K562 (cell line): Measurements from ENCODE around the gene GRIN2A. TPM values are rescaled to one million over a fixed set of nuclear protein-coding genes. Genes with fewer than 3 reads are reported as not detected.

Experiments used
- ATAC-seq: fragments of 200-7000 bp; cut with Tn5 transposase; 3 replicates; pipeline ENCODE4 v1.9.1; 2020; ENCODE audit warnings: moderate library complexity
- BruUV-seq: library from RNA; stranded (reverse); fragments of 400-500 nt; replicated peaks from 2 replicates; lab custom pipeline; 2021; lab: Mats Ljungman, UMichigan
- CTCF ChIA-PET: fragments of 300-600 bp; formaldehyde crosslinking; extraction: SDS; loops from one replicate; lab custom pipeline; 2021; ENCODE audit warnings: low intra/inter-chr PET ratio; lab: Yijun Ruan, JAX
- POLR2A ChIA-PET: fragments of 300-600, 350-650 bp; sonication (Branson Sonifier 250); formaldehyde crosslinking; extraction: SDS; loops from one replicate; lab custom pipeline; 2021; ENCODE audit warnings: antibody characterized with exemption, inconsistent platforms; lab: Yijun Ruan, JAX
- DNase-seq, 4 experiments: peaks; one replicate each; pipeline versions ENCODE4 v3.0.0 to v3.0.0-alpha.2; 2011 to 2018; ENCODE audit warnings: low spot score in 3 of 4, mixed read lengths in 3 of 4; ENCODE audit errors: extremely low read depth in 1 of 4
- FAIRE-seq: peaks from 2 replicates; lab custom pipeline; 2011; peaks lifted over from hg19 to GRCh38; lab: Jason Lieb, UNC
- H2AFZ ChIP-seq: 2 replicates; pipeline ENCODE4 v1.6.0; 2011; ENCODE audit warnings: low read depth, low read length, control low read depth, inconsistent platforms
- H3K27ac ChIP-seq: fragments of 200-600 bp; 3 replicates; pipeline ENCODE4 v1.8.0; 2011; ENCODE audit warnings: low read depth, mild to moderate bottlenecking, control low read depth, inconsistent platforms, low read length, moderate library complexity, mixed read lengths; ENCODE audit errors: extremely low read depth
- H3K27me3 ChIP-seq, 2 experiments: fragments of 300-600 bp in 1 of 2; 2 replicates in 1 of 2; 3 replicates in 1 of 2; pipeline versions ENCODE4 v1.6.0 to v1.8.0; 2011; ENCODE audit warnings: inconsistent platforms in 2 of 2, low read length in 2 of 2, mild to moderate bottlenecking in 1 of 2, mixed read lengths in 1 of 2, moderate library complexity in 1 of 2; ENCODE audit not compliant: control insufficient read depth in 2 of 2, insufficient read depth in 2 of 2
- H3K36me3 ChIP-seq: fragments of 300-600 bp; 3 replicates; pipeline ENCODE4 v1.8.0; 2011; ENCODE audit warnings: mild to moderate bottlenecking, low read length, inconsistent platforms; ENCODE audit not compliant: control insufficient read depth, insufficient read depth
- H3K4me1 ChIP-seq, 2 experiments: fragments of 200-600 bp in 1 of 2; replicated peaks in 1 of 2; 2 replicates in 1 of 2; 3 replicates in 1 of 2; pipeline versions ENCODE4 v1.5.1 to v1.8.0; 2011; ENCODE audit warnings: inconsistent platforms in 2 of 2, low read length in 2 of 2, mild to moderate bottlenecking in 1 of 2, mixed read lengths in 1 of 2, moderate library complexity in 1 of 2; ENCODE audit not compliant: control insufficient read depth in 2 of 2, insufficient read depth in 2 of 2
- H3K4me2 ChIP-seq: 2 replicates; pipeline ENCODE4 v1.6.1; 2011; ENCODE audit warnings: low read length, control low read depth, inconsistent platforms, mixed read lengths; ENCODE audit not compliant: insufficient read depth
- H3K4me3 ChIP-seq: fragments of 200-600 bp; sonication (generic), shearing (Covaris generic); 2 replicates; pipeline ENCODE4 v1.5.1; 2016; ENCODE audit warnings: control low read depth, inconsistent platforms
- H3K79me2 ChIP-seq: fragments of 200-600 bp; 3 replicates; pipeline ENCODE4 v1.8.0; 2011; ENCODE audit warnings: low read length, inconsistent platforms; ENCODE audit not compliant: control insufficient read depth, insufficient read depth
- H3K9ac ChIP-seq, 2 experiments: 2 replicates each; pipeline versions ENCODE4 v1.6.0 to v1.6.1; 2011; ENCODE audit warnings: low read depth in 2 of 2, low read length in 2 of 2, control low read depth in 1 of 2, inconsistent platforms in 1 of 2, mild to moderate bottlenecking in 1 of 2, mixed read lengths in 1 of 2; ENCODE audit not compliant: insufficient read depth in 1 of 2
- H3K9me1 ChIP-seq: one replicate; pipeline ENCODE4 v1.6.0; 2011; ENCODE audit warnings: inconsistent platforms, mild to moderate bottlenecking, low read length, moderate library complexity; ENCODE audit not compliant: control insufficient read depth, insufficient read depth
- H3K9me3 ChIP-seq: replicated peaks from 2 replicates; pipeline ENCODE4 v1.5.1; 2011; ENCODE audit warnings: low read depth, low read length, inconsistent platforms; ENCODE audit not compliant: control insufficient read depth, insufficient read depth
- H4K20me1 ChIP-seq: replicated peaks from 2 replicates; pipeline ENCODE4 v1.6.1; 2011; ENCODE audit warnings: low read length, inconsistent platforms, mixed read lengths; ENCODE audit not compliant: control insufficient read depth, insufficient read depth
- ATF7 ChIP-seq: fragments of 450-650 bp; IDR thresholded peaks from 2 replicates; pipeline ENCODE4 v1.7.1; 2014; ENCODE audit warnings: mild to moderate bottlenecking, moderate library complexity
- BACH1 ChIP-seq: fragments of 200-800 bp; sonication (Bioruptor generic); IDR thresholded peaks from 2 replicates; pipeline ENCODE4 v1.6.1; 2016; ENCODE audit warnings: missing genetic modification characterization, missing compliant biosample characterization
- CSDE1 ChIP-seq, 2 experiments: fragments of 450-650 bp; IDR thresholded peaks; 2 replicates each; pipeline ENCODE4 v1.6.1; 2016; ENCODE audit warnings: mild to moderate bottlenecking in 1 of 2
- EP400 ChIP-seq: fragments of 450-650 bp; IDR thresholded peaks from 2 replicates; pipeline ENCODE4 v1.6.1; 2017; ENCODE audit warnings: antibody characterized with exemption, mild to moderate bottlenecking, moderate library complexity
- JUN ChIP-seq, 2 experiments: sonication (generic) in 1 of 2; formaldehyde crosslinking in 1 of 2; IDR thresholded peaks; 2 replicates each; pipeline versions ENCODE4 v1.6.1 to v1.8.0; 2012 to 2022; ENCODE audit warnings: borderline replicate concordance in 2 of 2, mild to moderate bottlenecking in 2 of 2, improper control_type of control experiment in 1 of 2, low read depth in 1 of 2, low read length in 1 of 2, missing genetic modification reagents in 1 of 2
- JUND ChIP-seq, 2 experiments: IDR thresholded peaks; 2 replicates in 1 of 2; 3 replicates in 1 of 2; pipeline ENCODE4 v1.6.1; 2011; ENCODE audit warnings: borderline replicate concordance in 2 of 2, low read depth in 2 of 2, low read length in 2 of 2, improper control_type of control experiment in 1 of 2, missing biosample characterization in 1 of 2, missing genetic modification characterization in 1 of 2, missing genetic modification reagents in 1 of 2
- KAT7 ChIP-seq: sonication (generic); formaldehyde crosslinking; IDR thresholded peaks from 2 replicates; pipeline ENCODE4 v1.8.0; 2022; ENCODE audit warnings: missing genetic modification reagents, mild to moderate bottlenecking, borderline replicate concordance
- MAFG ChIP-seq: fragments of 450-650 bp; conservative IDR thresholded peaks from 2 replicates; pipeline ENCODE4 v1.6.1; 2016; ENCODE audit warnings: missing genetic modification characterization, missing compliant biosample characterization
- MYBL2 ChIP-seq, 2 experiments: fragments of 450-650 bp in 1 of 2; sonication (generic) in 1 of 2; formaldehyde crosslinking in 1 of 2; IDR thresholded peaks; 2 replicates each; pipeline versions ENCODE4 v1.6.1 to v1.8.1; 2017 to 2022; ENCODE audit warnings: borderline replicate concordance in 1 of 2, inconsistent platforms in 1 of 2, low read depth in 1 of 2, mild to moderate bottlenecking in 1 of 2, missing genetic modification reagents in 1 of 2, moderate library complexity in 1 of 2
- RBM15 ChIP-seq: fragments of 200-400 bp; formaldehyde crosslinking; IDR thresholded peaks from 2 replicates; pipeline ENCODE4 v1.6.1; 2018; ENCODE audit warnings: mild to moderate bottlenecking, low read length, moderate library complexity; ENCODE audit not compliant: insufficient read depth
- XRCC3 ChIP-seq: fragments of 450-650 bp; IDR thresholded peaks from 2 replicates; pipeline ENCODE4 v1.6.1; 2017; ENCODE audit warnings: mild to moderate bottlenecking, moderate library complexity
- ZNF717 ChIP-seq: fragments of 250-450 bp; sonication (Bioruptor Pico); IDR thresholded peaks from 2 replicates; pipeline ENCODE4 v1.5.0; 2021
- WGBS: fragments of 100-300 bp; shearing (Covaris generic); methylation state at CpG from one replicate; pipeline ENCODE4 v1.1.6; 2016; ENCODE audit warnings: low coverage, mixed read lengths; ENCODE audit not compliant: insufficient coverage; ENCODE audit errors: missing lambda C conversion rate; 5-methylcytosine and 5-hydroxymethylcytosine counted together
- in situ Hi-C: fragments of 300-500 bp; cut with MboI; formaldehyde crosslinking; loops from 4 replicates; pipeline ENCODE4 v1.15.0; 2018; ENCODE audit warnings: inconsistent platforms, mixed read lengths
- intact Hi-C: fragments of 100-400 bp; cut with micrococcal nuclease; formaldehyde crosslinking; loops from 2 replicates; pipeline ENCODE4 v1.14.2; 2022
- polyA plus RNA-seq, 8 experiments: library from polyadenylated mRNA; depleted of rRNA in 4 of 8; stranded (reverse) in 5 of 8; unstranded in 3 of 8; fragments of >200 nt; fragmentation: Nextera tagmentation in 2 of 8; fragmentation: Illumina TruSeq in 1 of 8; extraction: Ambion mirVana in 2 of 8; extraction: Trizol in 1 of 8; gene quantifications; 2 replicates each; pipeline versions ENCODE4 v1.2.1 to v1.2.3, GENCODE V29; 2011 to 2014; ENCODE audit warnings: inconsistent platforms in 1 of 8, missing spikeins in 1 of 8
- total RNA-seq, 7 experiments: library from RNA; depleted of rRNA in 6 of 7; stranded (reverse); fragments of >200 nt in 6 of 7; fragmentation: Illumina TruSeq in 2 of 7; extraction: Trizol in 2 of 7; gene quantifications; 2 replicates each; pipeline versions ENCODE4 v1.2.1 to v1.2.3, GENCODE V29; 2011 to 2021; ENCODE audit warnings: low replicate concordance in 1 of 7
- TF ChIP-seq, protein P1 (sequence below): sonication (generic); formaldehyde crosslinking; IDR thresholded peaks from 2 replicates; pipeline ENCODE4 v1.8.1; 2022; ENCODE audit warnings: missing genetic modification reagents
- TF ChIP-seq, protein P2 (sequence below): fragments of 250-450 bp; sonication (Bioruptor Pico); IDR thresholded peaks from 2 replicates; pipeline ENCODE4 v1.9.0; 2021; ENCODE audit warnings: mild to moderate bottlenecking, inconsistent platforms
- TF ChIP-seq, protein P3 (sequence below): fragments of 250-450 bp; sonication (Bioruptor Pico); IDR thresholded peaks from 2 replicates; pipeline ENCODE4 v1.5.0; 2021
- TF ChIP-seq, protein P4 (sequence below), 2 experiments: fragments of 450-650 bp in 1 of 2; sonication (generic) in 1 of 2; formaldehyde crosslinking; conservative IDR thresholded peaks; 2 replicates each; pipeline versions ENCODE4 v1.4.0 to v1.8.1; 2020 to 2022; ENCODE audit warnings: mild to moderate bottlenecking in 1 of 2, missing genetic modification reagents in 1 of 2

The GRIN2A gene
- total and polyA plus RNA-seq, 9 of the 15 experiments (the other 6 are each of a cell fraction or from before 2014, with no cell fraction given): not detected

DNA sequence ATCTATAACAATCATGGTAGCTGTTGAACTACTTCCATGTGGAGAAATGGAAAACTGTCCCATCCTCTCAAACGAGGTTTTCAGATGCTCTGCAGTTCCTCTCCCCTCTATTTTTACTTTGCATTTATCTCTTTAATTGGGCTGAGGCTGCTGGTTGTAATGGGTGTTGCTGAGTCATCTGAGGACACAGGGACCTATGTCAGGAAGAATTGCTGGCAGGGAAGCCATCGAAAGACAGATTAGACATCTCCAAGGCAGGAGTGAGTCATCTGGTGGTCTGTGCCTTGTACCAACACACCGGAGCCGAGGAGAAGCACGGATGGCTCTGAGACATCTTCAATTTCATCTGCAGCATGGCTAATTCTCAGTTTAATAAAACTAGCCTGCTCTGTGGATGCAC, 394.5 kb downstream of the GRIN2A start:
- no peak overlapping the region for H3K4me3 ChIP-seq
- FAIRE-seq (peak; percentile 81), DNase-seq (peak; percentile 10 to 48 (median 27)), ATAC-seq (peak; percentile 46; the same call in 1 of the 3 replicates)
- H3K9me3 ChIP-seq: no peaks in the 10 kb centered on the region
- intact Hi-C loops (no loop called here), in situ Hi-C loops (no loop called here)
- ChIA-PET POLR2A (no interaction called here), CTCF (interaction anchor here (0.9 kb wide), 1 partner anchor 529 kb away, joined by 3 read pairs; no protein-coding TSS in a partner anchor)
- H3K4me2 ChIP-seq: no peak overlapping the region
- no TSS peak for BruUV-seq
- no peak overlapping the region for H2AFZ ChIP-seq
- no peaks in the 10 kb centered on the region; a peak in 1 of 5 replicates for H3K4me1 ChIP-seq
- H3K9ac ChIP-seq: no peak overlapping the region
- H3K27ac ChIP-seq: no peak overlapping the region
- H3K79me2 ChIP-seq: no peaks in the 10 kb centered on the region
- H4K20me1 ChIP-seq: no peaks in the 10 kb centered on the region
- H3K36me3 ChIP-seq: no peaks in the 10 kb centered on the region
- H3K27me3 ChIP-seq: no peaks in the 10 kb centered on the region
- 0% methylated on average over 5 of the region's 5 CpGs for WGBS
- H3K9me1 ChIP-seq: no peaks in the 10 kb centered on the region
- TF ChIP-seq, protein P1, sequence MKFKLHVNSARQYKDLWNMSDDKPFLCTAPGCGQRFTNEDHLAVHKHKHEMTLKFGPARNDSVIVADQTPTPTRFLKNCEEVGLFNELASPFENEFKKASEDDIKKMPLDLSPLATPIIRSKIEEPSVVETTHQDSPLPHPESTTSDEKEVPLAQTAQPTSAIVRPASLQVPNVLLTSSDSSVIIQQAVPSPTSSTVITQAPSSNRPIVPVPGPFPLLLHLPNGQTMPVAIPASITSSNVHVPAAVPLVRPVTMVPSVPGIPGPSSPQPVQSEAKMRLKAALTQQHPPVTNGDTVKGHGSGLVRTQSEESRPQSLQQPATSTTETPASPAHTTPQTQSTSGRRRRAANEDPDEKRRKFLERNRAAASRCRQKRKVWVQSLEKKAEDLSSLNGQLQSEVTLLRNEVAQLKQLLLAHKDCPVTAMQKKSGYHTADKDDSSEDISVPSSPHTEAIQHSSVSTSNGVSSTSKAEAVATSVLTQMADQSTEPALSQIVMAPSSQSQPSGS: no peak
- TF ChIP-seq, protein P2, sequence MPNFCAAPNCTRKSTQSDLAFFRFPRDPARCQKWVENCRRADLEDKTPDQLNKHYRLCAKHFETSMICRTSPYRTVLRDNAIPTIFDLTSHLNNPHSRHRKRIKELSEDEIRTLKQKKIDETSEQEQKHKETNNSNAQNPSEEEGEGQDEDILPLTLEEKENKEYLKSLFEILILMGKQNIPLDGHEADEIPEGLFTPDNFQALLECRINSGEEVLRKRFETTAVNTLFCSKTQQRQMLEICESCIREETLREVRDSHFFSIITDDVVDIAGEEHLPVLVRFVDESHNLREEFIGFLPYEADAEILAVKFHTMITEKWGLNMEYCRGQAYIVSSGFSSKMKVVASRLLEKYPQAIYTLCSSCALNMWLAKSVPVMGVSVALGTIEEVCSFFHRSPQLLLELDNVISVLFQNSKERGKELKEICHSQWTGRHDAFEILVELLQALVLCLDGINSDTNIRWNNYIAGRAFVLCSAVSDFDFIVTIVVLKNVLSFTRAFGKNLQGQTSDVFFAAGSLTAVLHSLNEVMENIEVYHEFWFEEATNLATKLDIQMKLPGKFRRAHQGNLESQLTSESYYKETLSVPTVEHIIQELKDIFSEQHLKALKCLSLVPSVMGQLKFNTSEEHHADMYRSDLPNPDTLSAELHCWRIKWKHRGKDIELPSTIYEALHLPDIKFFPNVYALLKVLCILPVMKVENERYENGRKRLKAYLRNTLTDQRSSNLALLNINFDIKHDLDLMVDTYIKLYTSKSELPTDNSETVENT (CRISPR knock-in tag): no peak
- TF ChIP-seq KAT7 (CRISPR knock-in tag) (no peak), ATF7 (peak; percentile 15; the same call in 1 of the 2 replicates), MAFG (tag) (peak; percentile 93), RBM15 (no peak), CSDE1 (IDR thresholded peaks at IDR 0.05) (no peak), XRCC3 (no peak), JUND (IDR thresholded peaks at IDR 0.05; ENCODE audit: borderline replicate concordance, low read depth, low read length) (peak; percentile 86), JUND (tag; IDR thresholded peaks at IDR 0.05; ENCODE audit: borderline replicate concordance, low read depth, low read length) (peak; percentile 88), BACH1 (peak; percentile 38; the same call in 1 of the 2 replicates), EP400 (no peak), JUN (IDR thresholded peaks at IDR 0.05; ENCODE audit: borderline replicate concordance, low read depth, low read length) (peak; percentile 79), JUN (CRISPR knock-in tag; IDR thresholded peaks at IDR 0.05; ENCODE audit: borderline replicate concordance) (no peak), MYBL2 (IDR thresholded peaks at IDR 0.05; ENCODE audit: low read depth) (no peak), MYBL2 (CRISPR knock-in tag; IDR thresholded peaks at IDR 0.05; ENCODE audit: borderline replicate concordance) (no peak), ZNF717 (no peak)
- TF ChIP-seq, protein P3, sequence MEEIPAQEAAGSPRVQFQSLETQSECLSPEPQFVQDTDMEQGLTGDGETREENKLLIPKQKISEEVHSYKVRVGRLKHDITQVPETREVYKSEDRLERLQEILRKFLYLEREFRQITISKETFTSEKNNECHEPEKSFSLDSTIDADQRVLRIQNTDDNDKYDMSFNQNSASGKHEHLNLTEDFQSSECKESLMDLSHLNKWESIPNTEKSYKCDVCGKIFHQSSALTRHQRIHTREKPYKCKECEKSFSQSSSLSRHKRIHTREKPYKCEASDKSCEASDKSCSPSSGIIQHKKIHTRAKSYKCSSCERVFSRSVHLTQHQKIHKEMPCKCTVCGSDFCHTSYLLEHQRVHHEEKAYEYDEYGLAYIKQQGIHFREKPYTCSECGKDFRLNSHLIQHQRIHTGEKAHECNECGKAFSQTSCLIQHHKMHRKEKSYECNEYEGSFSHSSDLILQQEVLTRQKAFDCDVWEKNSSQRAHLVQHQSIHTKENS (CRISPR knock-in tag): no peak
- TF ChIP-seq, protein P4, sequence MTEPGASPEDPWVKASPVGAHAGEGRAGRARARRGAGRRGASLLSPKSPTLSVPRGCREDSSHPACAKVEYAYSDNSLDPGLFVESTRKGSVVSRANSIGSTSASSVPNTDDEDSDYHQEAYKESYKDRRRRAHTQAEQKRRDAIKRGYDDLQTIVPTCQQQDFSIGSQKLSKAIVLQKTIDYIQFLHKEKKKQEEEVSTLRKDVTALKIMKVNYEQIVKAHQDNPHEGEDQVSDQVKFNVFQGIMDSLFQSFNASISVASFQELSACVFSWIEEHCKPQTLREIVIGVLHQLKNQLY (CRISPR knock-in tag; conservative IDR thresholded peaks at IDR 0.05): no peak
